Activated CD4-positive, alpha-beta T cell treated with anti-CD3 and anti-CD28 coated beads for 24 hours (primary cell): ENCODE measurements around the gene FAM200B.

Experiments
- DNase-seq, 2 donors: peaks; one replicate each; pipeline ENCODE4 v3.0.0-alpha.2; 2020; ENCODE audit warnings: low read depth in 2 of 2

Gene FAM200B

DNA sequence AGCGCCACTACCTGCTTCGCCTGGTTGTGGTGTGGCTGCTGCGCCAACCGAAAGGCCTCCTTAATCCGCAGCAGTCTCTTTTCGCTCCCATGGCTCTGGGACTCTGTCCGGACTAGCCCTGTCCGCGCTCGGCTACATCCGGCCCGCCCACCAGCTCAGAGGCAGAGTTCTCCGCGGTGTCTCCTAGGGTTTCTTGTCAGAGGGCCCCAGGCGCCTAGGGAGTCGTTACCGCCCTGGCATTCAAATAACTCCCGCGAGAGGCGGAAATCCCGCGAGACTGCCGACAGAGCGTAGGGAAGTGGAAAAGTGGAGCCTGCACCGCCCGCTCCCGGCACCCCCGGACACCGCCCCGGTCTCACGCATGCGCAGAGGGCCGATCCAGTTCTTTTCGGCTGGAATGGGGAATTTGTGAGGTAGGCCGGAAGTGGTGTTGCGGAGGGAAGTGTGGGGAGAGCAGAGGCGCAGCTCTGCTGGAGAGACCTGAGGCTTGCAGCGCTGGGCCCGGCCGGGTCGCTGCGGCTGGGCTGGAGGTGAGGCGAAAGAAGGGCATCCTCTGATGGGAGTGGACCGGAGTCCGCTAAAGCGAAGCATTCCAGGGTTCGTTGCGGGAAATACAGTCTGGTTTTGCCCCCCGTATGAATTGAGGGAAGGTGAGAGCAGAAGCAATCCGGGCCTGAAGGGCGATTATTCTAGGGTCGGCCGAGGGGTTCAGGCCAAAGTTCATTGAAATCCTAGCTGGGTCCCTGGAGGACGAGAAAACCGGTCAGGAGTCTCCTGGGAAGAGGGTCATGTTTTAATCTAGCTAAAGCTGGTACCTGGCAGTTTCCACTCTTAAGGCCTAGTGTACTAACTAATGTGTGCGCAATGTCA lies at the start of gene FAM200B:
Gene FAM200B, plus strand, starts transcription at position 456 of the 870 bp plus-strand sequence. CDS start 5,151 bp downstream, outside the sequence.
- peak; percentile 99 to 100 for DNase-seq

DNA sequence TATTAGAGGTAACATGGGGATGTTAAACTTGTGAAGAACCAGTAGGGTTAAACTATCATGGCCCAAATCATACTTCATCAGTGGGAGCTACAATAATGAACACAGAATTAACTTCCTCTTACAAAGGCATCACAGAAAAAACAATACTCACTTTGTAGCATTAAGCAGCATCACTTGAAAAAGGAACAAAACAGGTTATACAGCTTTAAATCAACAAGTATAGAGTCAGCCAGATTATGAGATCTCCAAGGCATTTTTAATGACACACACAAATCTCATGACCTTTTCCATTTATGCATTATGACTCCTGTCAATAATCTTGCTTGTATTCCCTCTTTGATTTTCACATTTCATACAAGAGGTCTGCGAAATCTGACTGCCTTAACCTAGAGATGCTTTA lies 44.8 kb upstream of the FAM200B start:
- DNase-seq: no peak

- no peak for DNase-seq
Observed at GRCh38 chr4:15638418-15638817, 43.2 kb upstream of the FAM200B start.

- no peak for DNase-seq
Observed at GRCh38 chr4:15648600-15648999, 33.0 kb upstream of the FAM200B start.

DNA sequence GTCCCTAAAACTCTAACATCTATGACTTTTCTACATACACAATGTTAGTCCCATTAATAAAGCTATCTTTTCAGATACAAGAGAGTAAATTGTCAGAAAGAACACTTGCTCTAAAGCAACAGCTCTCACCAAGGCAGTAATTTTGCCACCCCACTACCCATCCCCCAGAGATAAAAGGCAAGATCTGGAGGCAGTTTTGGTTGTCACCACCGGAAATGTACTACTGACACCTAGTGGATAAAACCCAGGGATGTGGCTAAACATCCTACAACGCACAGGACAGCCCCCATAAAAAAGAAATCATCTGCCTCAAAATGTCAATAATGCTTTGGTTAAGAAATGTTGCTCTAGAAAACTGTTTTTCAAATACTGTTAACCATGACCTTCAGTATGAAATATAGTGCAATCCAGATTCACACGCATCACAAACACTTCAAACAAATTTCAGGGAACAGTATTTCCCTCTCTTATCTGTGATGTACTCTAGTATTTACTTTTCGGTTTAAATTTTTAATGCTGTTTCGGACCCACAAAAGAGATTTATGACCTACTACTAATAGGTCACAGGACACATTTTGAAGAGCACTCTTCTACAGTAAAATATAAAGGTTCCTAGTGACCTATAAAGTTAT lies 31.6 kb upstream of the FAM200B start:
- DNase-seq: peak in 1 of 2 donors; percentile 43

DNA sequence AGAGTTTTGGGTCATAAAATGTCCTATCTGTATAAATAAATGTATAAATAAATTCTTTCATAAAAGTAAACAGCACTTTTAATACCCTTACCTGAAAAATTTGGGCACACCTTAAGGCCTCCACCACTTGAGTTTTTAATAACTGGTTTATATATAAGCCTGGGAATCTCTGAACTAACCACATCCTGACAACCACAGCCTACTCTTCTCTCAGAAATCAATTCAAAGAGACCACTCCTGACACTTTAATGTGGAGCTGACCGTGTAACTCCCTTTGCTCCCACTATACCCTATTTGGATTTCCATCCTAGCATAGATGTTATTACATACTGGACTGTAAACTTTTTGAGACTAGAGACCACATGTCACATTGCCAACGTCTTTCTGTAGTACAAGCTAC lies 30.0 kb upstream of the FAM200B start:
- DNase-seq: no peak

DNA sequence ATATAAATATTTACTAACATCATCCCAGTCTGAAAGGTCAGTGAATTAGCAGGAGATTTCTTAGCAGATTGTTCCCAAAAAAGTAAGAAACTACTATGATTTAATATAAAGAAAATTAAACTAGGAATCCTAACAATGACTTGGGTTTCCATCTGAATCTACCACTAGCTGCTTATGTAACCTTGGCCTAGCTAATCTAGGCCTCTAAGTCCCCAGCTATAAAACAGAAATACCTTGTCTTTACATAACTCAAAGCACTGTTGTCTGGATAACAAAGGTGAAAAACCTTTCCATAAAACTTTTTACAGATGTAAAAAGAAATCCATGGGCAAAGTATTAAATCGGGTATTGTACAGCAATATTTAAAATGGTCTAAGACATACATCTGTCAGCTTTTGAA lies 29.4 kb upstream of the FAM200B start:
- no peak for DNase-seq

GRCh38 chr4:15652841-15653240 lies 28.8 kb upstream of the FAM200B start:
- DNase-seq: no peak

- DNase-seq: no peak
Observed at GRCh38 chr4:15653420-15653819, 28.2 kb upstream of the FAM200B start.

DNA sequence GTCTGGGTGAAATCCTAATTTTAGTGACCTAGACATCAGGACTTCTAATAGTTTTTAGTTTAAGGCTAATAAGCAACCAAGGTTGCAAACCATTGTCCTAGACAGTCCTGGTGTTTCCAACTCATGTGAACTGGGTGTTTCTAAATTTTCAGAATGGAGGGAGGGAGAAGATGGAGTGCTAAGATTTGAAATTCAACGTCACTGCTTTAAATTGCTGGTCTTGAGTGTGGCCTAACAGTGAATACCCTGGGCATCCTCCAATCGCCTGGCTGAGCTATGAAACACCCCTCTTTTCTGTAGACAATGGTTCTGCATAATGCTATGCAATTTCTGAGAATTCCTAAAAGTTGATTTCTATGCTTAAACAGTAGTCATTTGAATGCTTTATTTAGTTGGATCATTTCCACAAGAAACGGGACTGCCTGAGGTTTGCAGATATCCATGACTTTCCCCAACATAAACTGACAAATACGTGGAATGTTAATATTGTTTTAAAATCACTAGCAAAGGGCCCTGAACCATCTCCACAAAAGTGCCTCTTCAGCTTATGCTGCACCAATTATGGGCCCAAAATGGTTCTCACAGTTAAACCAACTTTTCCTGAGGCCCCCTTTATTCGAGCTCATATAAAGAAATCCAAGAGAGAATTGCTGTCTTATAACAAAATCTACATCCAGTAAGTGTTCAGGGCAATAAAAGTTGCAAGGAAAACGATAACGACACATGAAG lies 27.6 kb upstream of the FAM200B start:
- DNase-seq: no peak

DNA sequence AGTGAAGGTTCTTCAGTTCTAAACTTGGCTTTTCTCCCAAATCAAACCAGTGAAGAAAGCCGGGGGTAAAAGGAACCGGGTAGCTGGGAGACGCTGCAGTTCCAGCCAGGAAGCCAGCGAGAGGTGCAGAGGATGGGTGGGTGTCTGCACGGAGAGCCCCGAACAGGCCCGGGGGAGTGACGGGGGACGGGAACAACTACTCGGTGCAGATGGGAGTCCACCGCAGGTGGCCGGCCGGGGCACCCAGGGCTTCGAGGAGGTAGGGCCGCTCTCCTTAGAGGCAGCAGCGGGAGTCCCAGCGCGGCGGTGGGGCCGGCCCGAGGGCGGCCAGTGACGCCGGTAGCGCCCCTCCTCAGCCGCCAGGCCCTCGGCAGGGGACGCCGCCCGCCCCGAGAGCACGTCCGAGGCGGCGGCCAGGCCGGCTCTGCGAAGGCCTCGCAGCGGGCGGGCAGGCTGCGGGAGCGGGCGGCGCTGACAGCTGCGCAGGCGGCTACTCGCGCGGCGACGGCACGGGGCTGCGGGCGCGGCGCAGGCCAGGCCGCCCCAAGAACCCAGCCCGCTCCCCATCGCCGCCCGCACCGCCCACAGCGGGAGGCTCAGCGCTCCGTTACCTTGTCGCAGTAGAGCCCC lies 26.9 kb upstream of the FAM200B start:
- DNase-seq: peak in 1 of 2 donors; percentile 15

GRCh38 chr4:15655223-15656037 lies 26.2 kb upstream of the FAM200B start, which contains the start of gene FBXL5:
FBXL5 (minus strand) TSS chr4:15655357; CDS start chr4:15655287, 70 bp downstream.
- DNase-seq: peak; percentile 64 to 71

DNA sequence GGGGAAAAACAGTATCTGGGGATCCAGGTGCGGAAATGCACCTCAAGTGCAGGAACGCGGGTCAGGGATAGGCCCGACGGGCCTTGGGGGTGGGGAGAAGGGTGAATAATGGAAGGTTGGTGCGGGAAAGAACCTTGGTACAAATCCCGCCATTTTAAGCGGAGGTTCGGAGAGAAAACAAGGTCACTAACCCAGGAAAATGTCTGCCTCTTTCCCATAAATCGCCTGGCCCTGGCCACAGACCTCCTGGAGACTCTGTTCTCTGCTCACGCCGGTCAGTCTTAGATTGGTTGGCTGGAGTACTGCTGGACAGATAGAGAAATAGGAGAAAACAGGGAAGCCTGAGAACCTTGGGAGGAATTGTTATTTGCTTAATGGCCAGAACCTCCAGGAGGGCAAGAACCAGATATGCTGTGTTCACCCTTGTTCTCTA lies 25.6 kb upstream of the FAM200B start:
- no peak for DNase-seq

DNA sequence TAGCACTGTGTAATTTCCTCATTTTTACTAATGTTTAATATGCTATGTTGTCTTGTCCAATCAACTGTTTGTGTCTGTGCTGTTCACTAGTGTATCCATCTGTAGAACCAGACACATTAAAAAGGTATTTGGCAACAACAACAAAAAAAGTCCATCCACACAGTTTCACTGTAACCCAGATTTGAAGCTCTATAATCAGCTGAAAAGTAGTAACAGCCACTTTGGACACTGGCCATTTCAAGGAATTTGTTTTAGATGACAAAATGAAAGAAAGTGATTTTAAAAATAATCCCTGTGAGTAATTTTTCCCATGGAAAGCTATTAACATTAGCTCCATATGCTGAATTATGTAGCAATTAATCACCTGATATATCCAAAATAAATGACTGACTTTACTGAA lies 24.3 kb upstream of the FAM200B start:
- no peak for DNase-seq

DNA sequence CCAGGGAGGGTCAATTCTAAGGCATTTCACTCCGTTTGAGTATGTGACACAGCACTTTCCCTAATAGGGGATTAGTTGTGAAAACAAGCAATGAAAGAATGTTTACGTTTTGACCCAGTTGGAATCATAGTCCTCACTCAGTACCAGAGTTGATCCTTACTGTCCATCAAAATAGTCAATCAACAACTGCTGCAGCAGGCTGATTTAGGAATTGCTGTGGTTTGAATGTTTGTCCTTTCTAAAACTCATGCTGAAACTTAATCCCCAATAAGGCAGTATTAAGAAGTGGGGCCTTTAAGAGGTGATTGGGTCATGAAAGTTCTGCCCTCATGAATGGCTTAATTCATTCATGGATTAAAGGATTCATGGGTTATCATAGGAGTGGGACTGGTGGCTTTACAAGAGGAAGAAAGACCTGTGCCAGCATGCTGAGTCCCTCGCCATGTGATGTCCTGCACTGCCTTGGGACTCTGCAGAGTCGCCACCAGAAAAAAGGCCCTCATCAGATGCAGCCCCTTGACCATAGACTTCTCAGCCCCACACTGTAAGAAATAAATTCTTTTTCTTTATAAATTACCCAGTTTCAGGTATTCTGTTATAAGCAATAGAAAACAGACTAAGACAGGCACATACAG lies 23.4 kb upstream of the FAM200B start:
- no peak for DNase-seq

DNA sequence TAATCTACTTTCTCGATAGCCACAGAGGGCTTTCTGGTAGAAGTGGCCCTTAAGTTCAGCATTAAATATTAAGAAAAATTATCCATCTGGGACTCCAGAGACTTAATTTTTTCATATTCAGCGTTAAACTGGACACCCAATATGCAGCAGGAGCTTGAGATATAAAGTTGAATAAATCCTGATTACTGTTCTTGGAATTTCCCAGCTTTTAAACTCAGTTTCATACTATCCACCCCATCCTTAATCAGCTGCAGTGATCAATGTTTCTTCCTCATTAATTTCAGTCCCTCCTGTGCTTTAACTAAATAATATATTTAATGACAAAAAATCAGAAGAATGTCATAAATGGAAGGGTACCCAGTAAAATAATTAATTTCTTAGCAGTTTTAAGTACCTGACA lies 22.8 kb upstream of the FAM200B start:
- DNase-seq: no peak

DNA sequence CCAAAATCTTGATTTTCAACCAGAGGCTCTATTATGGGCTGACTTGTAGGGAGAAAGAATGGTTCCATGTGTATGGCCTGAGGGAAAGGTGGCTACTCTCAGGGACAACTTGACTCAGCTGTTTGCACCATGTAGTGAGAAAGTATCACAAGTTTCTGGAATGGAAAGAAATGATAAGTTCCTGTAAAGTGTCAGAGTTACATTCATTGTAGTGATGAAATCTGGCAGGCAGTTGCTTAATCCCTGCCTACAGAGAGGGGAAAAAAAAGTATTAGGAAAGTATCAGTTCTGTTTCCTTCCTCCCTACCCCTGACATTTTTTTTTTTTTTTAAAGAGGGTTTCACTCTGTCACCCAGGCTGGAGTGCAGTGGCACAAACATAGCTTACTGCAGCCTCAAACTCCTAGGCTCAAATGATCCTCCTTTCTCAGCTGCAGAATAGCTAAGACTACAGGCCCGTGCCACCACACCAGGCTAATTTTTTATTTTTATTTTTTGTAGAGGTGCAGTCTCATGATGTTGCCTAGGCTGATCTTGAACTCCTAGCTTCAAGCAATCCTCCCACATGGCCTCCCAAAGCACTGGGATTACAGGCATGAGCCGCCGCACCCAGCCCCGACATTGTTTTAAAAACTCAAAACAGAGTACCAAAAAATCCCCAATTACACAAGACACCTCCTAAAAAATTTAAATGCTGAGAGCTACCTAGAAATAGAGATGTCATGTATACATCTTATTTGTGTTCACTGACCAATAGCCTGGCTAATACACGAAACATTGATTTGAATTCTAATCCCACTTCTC lies 21.7 kb upstream of the FAM200B start:
- DNase-seq: no peak

DNA sequence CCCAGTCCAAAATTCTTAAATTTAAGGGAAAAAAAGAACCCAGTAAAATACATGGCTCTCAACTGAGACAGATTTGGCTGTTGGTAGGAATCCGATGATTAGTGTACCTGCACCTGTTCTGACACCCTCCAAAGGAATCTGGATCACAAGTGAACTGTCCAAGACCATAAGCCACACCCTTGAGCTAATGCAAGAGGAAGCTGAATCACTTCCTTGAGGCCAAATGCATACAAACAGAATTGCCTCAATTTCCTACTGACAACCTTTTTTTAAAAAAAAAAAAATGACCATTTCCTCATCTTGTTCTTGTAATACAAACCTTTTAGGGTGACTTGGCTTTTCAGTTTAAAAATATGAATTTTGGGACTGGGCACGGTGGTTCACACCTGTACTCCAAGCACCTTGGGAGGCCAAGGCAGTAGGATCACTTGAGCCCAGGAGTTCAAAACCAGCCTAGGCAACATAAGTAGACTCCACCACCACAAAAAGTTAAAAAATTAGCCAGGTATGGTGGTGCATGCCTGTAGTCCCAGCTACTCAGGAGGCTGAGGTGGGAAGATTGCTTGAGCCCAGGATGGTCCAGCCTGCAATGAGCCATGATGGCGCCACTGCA lies 15.8 kb upstream of the FAM200B start:
- DNase-seq: no peak

- no peak for DNase-seq
Observed at GRCh38 chr4:15667006-15667405, 14.6 kb upstream of the FAM200B start.
